ENCODE data around the gene ERMARD.

ERMARD gene

GRCh38 chr6:169789944-169790927 is 38.8 kb downstream of the ERMARD start:
- Histone ChIP-seq H3K9ac (ENCODE audit: low read length) (peak overlapping the region; percentile 35), H3K4me1 (ENCODE audit: control insufficient read depth, insufficient read depth, low read length) (no peaks in the 10 kb centered on the region), H3K27me3 (ENCODE audit: control insufficient read depth, insufficient read depth, low read length) (no peaks in the 10 kb centered on the region), H3K4me3 (ENCODE audit: low read length) (peak overlapping the region; percentile 76), H3K36me3 (ENCODE audit: control insufficient read depth, insufficient read depth, low read length) (no peaks in the 10 kb centered on the region), H3K27ac (ENCODE audit: low read depth, low read length) (peak overlapping the region; percentile 79)

GRCh38 chr6:169791721-169792131 is 40.3 kb downstream of the ERMARD start:
- H3K36me3 ChIP-seq (ENCODE audit: control insufficient read depth, insufficient read depth, low read length): no peaks in the 10 kb centered on the region
- no peak overlapping the region for H3K9ac ChIP-seq (ENCODE audit: low read length)
- H3K4me3 ChIP-seq (ENCODE audit: low read length): no peak overlapping the region
- no peaks in the 10 kb centered on the region for H3K27me3 ChIP-seq (ENCODE audit: control insufficient read depth, insufficient read depth, low read length)
- no peaks in the 10 kb centered on the region for H3K4me1 ChIP-seq (ENCODE audit: control insufficient read depth, insufficient read depth, low read length)
- no peak overlapping the region for H3K27ac ChIP-seq (ENCODE audit: low read depth, low read length)

GRCh38 chr6:169792306-169793015 is 41.0 kb downstream of the ERMARD start:
- H3K4me1 ChIP-seq (ENCODE audit: control insufficient read depth, insufficient read depth, low read length): no peaks in the 10 kb centered on the region
- no peaks in the 10 kb centered on the region for H3K27me3 ChIP-seq (ENCODE audit: control insufficient read depth, insufficient read depth, low read length)
- H3K36me3 ChIP-seq (ENCODE audit: control insufficient read depth, insufficient read depth, low read length): no peaks in the 10 kb centered on the region
- no peak overlapping the region for H3K4me3 ChIP-seq (ENCODE audit: low read length)
- H3K9ac ChIP-seq (ENCODE audit: low read length): no peak overlapping the region
- H3K27ac ChIP-seq (ENCODE audit: low read depth, low read length): no peak overlapping the region

GRCh38 chr6:169793408-169793807 is 42.0 kb downstream of the ERMARD start:
- Histone ChIP-seq H3K27me3 (ENCODE audit: control insufficient read depth, insufficient read depth, low read length) (no peaks in the 10 kb centered on the region), H3K4me1 (ENCODE audit: control insufficient read depth, insufficient read depth, low read length) (no peaks in the 10 kb centered on the region)

GRCh38 chr6:169794317-169795055 is 43.1 kb downstream of the ERMARD start:
- Histone ChIP-seq H3K9ac (ENCODE audit: low read length) (no peak overlapping the region), H3K27me3 (ENCODE audit: control insufficient read depth, insufficient read depth, low read length) (no peaks in the 10 kb centered on the region), H3K36me3 (ENCODE audit: control insufficient read depth, insufficient read depth, low read length) (no peaks in the 10 kb centered on the region), H3K27ac (ENCODE audit: low read depth, low read length) (no peak overlapping the region), H3K4me3 (ENCODE audit: low read length) (no peak overlapping the region), H3K4me1 (ENCODE audit: control insufficient read depth, insufficient read depth, low read length) (no peaks in the 10 kb centered on the region)

More at GRCh38 chr6:169793408-169793807, 42.0 kb downstream of the ERMARD start:
- no peaks in the 10 kb centered on the region for H3K36me3 ChIP-seq (ENCODE audit: control insufficient read depth, insufficient read depth, low read length)
- no peak overlapping the region for H3K4me3 ChIP-seq (ENCODE audit: low read length)
- H3K27ac ChIP-seq (ENCODE audit: low read depth, low read length): no peak overlapping the region
- H3K9ac ChIP-seq (ENCODE audit: low read length): no peak overlapping the region

- Histone ChIP-seq H3K27me3 (ENCODE audit: control insufficient read depth, insufficient read depth, low read length) (no peaks in the 10 kb centered on the region), H3K9ac (ENCODE audit: low read length) (no peak overlapping the region), H3K36me3 (ENCODE audit: control insufficient read depth, insufficient read depth, low read length) (no peaks in the 10 kb centered on the region), H3K27ac (ENCODE audit: low read depth, low read length) (no peak overlapping the region), H3K4me3 (ENCODE audit: low read length) (no peak overlapping the region), H3K4me1 (ENCODE audit: control insufficient read depth, insufficient read depth, low read length) (no peaks in the 10 kb centered on the region)
These were observed 43.8 kb downstream of the ERMARD start for GRCh38 chr6:169795196-169795595.

GRCh38 chr6:169798764-169799473 is 47.5 kb downstream of the ERMARD start:
- Histone ChIP-seq H3K4me3 (ENCODE audit: low read length) (no peak overlapping the region), H3K27me3 (ENCODE audit: control insufficient read depth, insufficient read depth, low read length) (no peaks in the 10 kb centered on the region), H3K27ac (ENCODE audit: low read depth, low read length) (no peak overlapping the region), H3K9ac (ENCODE audit: low read length) (no peak overlapping the region), H3K4me1 (ENCODE audit: control insufficient read depth, insufficient read depth, low read length) (no peaks in the 10 kb centered on the region), H3K36me3 (ENCODE audit: control insufficient read depth, insufficient read depth, low read length) (no peaks in the 10 kb centered on the region)

GRCh38 chr6:169799474-169799926 is 48.1 kb downstream of the ERMARD start:
- no peaks in the 10 kb centered on the region for H3K36me3 ChIP-seq (ENCODE audit: control insufficient read depth, insufficient read depth, low read length)
- no peaks in the 10 kb centered on the region for H3K4me1 ChIP-seq (ENCODE audit: control insufficient read depth, insufficient read depth, low read length)
- H3K4me3 ChIP-seq (ENCODE audit: low read length): no peak overlapping the region
- H3K9ac ChIP-seq (ENCODE audit: low read length): no peak overlapping the region
- no peak overlapping the region for H3K27ac ChIP-seq (ENCODE audit: low read depth, low read length)
- no peaks in the 10 kb centered on the region for H3K27me3 ChIP-seq (ENCODE audit: control insufficient read depth, insufficient read depth, low read length)

- no peaks in the 10 kb centered on the region for H3K4me1 ChIP-seq (ENCODE audit: control insufficient read depth, insufficient read depth, low read length)
- no peak overlapping the region for H3K27ac ChIP-seq (ENCODE audit: low read depth, low read length)
- no peaks in the 10 kb centered on the region for H3K36me3 ChIP-seq (ENCODE audit: control insufficient read depth, insufficient read depth, low read length)
- no peak overlapping the region for H3K4me3 ChIP-seq (ENCODE audit: low read length)
- no peaks in the 10 kb centered on the region for H3K27me3 ChIP-seq (ENCODE audit: control insufficient read depth, insufficient read depth, low read length)
- H3K9ac ChIP-seq (ENCODE audit: low read length): no peak overlapping the region
These were observed 48.8 kb downstream of the ERMARD start for GRCh38 chr6:169800116-169800667.

- no peak overlapping the region for H3K9ac ChIP-seq (ENCODE audit: low read length)
- H3K4me3 ChIP-seq (ENCODE audit: low read length): no peak overlapping the region
- H3K4me1 ChIP-seq (ENCODE audit: control insufficient read depth, insufficient read depth, low read length): no peaks in the 10 kb centered on the region
- H3K27me3 ChIP-seq (ENCODE audit: control insufficient read depth, insufficient read depth, low read length): no peaks in the 10 kb centered on the region
- no peak overlapping the region for H3K27ac ChIP-seq (ENCODE audit: low read depth, low read length)
- H3K36me3 ChIP-seq (ENCODE audit: control insufficient read depth, insufficient read depth, low read length): no peaks in the 10 kb centered on the region
These were observed 49.4 kb downstream of the ERMARD start for GRCh38 chr6:169800668-169801395.
